Measurements from ENCODE around the gene CRYBA4.

The CRYBA4 gene

DNA sequence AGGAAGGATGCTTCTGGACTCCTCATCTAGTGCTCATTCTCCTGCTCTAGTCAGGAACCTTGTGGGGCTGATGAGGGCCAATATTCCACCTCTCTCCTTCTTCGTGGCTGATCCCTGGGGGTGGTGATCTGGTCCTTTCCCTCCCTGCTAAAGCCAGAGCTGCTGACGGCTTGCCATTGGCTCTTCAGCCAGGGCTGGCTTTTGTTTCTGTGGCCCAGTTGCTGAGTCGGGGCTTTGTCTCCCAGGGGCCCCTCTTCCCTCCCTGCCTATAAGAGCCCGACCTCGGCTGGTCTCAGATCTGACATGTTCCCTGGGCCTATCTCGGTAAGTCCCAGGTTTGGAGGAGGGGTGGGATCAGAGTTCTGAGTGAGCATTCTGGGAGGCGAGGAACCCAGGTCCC lies at the start of gene CRYBA4:
CRYBA4 (plus strand) TSS at position 301 of the 400 bp plus-strand sequence. CDS start 634 bp downstream, outside the sequence.
- DNase-seq, result no peak

DNA sequence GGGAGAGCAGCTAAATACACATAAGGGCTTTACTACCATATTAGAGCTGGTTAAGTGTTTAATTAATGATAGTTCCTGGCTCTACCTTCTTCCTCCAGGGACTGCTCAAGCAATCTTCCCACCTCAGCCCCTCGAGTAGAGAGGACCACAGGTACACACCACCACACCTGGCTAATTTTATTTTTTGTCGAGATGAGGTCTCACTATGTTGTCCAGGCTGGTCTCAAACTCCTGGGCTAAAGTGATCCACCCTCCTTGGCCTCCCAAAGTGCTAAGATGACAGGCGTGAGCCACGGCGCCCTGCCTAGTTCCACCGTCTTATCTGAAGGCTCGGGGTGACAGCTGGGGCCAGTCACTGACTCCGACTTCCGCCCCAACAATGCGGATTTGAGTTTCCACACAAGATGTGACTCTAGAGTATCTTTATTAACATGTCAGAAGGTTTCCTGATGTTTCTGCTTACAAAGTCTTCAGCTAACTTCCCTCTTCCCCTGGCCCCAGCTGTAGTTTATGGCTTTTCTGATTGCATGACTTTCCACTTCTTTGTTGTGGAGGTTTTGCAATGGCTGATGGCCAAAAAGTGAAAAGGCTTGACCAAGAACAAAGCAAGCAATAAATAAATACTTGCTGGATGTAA lies 48.6 kb upstream of the CRYBA4 start:
- no peak for DNase-seq

- no peak for DNase-seq
Measured at GRCh38 chr22:26574001-26574723, 47.6 kb upstream of the CRYBA4 start.

DNA sequence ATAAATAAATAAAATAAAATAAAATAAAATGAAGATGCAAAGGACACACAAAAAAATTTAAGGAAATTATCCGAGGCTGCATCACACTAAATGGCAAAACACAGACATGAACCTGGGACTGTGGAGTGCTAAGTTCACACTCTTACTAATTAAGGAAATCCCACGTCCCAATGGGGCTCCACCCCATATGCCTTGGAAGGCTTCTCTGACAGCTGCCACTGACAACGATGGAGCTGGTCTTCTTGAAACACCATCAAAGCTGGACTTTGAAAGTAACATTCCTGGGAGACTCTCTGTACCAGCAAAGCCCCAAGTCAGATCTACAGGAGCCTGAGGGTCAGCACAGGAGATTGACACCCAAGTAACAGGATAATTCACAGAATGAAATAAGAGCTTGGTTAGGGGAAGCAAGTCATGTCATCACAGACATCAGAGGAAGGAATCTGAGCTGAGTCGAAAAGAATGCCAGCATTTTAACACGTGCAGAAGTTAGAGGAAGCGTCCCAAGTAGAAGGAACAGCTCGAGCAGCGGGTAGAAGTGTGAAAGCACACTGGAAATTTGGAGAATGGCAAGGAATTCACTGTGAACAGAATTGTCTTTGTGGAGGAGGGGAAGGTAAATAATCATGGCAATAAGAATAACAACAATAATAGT lies 45.6 kb upstream of the CRYBA4 start:
- no peak for DNase-seq

DNA sequence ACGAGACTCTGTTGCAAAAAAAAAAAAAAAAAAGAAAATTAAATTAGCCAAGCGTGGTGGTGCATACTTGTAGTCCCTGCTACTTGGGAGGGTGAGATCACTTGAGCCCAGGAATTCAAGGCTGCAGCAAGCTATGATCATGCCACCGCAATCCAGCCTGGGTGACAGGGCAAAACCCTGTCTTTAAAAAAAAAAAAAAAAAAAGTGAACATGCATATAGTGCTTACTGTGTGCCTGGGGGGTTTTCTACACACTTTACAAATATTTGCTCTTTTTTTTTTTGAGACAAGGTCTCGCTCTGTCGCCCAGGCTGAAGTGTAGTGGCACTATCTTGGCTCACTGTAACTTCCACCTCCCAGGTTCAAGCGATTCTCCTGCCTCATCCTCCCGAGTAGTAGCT lies 44.7 kb upstream of the CRYBA4 start:
- DNase-seq, result no peak

GRCh38 chr22:26579331-26579886 lies 42.4 kb upstream of the CRYBA4 start:
- no peak for DNase-seq

DNA sequence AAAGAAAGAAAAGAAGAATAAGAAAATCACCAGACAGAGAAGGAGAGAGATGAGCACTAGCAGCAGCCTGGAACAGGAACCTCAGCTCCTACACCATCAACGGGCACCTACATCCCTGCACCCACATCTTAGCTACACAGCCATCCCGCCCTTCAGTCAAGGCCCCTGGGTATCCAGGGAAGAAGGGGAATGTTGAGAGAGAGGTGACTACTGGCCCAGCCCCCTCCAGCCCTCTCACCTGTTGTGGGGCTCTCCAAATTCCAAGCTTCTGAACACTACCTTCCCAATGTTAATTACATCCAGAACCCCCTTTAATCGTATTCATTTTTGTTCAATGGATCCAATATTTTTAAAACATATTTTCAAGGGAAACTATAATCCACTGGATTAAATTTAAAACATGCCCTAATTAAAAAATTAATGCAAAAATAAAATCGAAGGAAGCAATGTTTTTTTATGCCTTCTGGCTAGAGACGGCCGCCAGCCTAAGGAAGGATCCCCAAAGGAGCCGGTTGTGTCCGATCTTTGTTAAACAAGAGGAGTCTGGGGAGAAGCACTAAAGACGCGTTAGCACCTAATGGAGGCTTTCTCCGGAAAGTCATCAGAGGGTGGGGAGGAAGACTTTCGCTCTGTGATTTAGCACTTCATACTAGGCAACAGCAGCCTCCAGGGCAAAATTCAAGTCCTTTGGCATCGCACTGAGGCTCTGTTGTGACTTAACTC lies 41.4 kb upstream of the CRYBA4 start:
- no peak for DNase-seq

- no peak for DNase-seq
Measured at GRCh38 chr22:26581026-26581425, 40.7 kb upstream of the CRYBA4 start.

- DNase-seq, result no peak
Measured at GRCh38 chr22:26581633-26582168, 40.1 kb upstream of the CRYBA4 start.

DNA sequence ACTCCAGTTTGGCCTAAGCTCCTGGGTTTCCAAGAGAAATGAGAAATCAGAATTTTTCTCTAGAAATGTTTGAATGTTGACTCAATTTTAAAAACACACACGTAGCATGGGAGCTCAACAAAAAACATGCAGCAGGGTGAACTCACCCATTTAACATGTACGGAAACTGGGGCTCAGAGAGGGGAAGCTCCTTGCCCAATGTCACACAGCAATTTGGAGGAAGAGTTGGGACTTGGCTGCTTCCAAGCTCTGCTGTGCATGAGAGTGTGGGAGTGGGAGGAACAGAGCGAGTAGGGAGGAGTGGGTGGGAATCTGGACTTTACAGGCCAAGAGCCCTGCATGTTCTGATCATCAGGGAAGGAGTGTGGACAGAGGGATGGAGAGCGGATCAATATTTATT lies 37.8 kb upstream of the CRYBA4 start:
- no peak for DNase-seq

GRCh38 chr22:26585104-26585790 lies 36.5 kb upstream of the CRYBA4 start:
- no peak for DNase-seq

- no peak for DNase-seq
Measured at GRCh38 chr22:26586556-26587325, 35.0 kb upstream of the CRYBA4 start.

DNA sequence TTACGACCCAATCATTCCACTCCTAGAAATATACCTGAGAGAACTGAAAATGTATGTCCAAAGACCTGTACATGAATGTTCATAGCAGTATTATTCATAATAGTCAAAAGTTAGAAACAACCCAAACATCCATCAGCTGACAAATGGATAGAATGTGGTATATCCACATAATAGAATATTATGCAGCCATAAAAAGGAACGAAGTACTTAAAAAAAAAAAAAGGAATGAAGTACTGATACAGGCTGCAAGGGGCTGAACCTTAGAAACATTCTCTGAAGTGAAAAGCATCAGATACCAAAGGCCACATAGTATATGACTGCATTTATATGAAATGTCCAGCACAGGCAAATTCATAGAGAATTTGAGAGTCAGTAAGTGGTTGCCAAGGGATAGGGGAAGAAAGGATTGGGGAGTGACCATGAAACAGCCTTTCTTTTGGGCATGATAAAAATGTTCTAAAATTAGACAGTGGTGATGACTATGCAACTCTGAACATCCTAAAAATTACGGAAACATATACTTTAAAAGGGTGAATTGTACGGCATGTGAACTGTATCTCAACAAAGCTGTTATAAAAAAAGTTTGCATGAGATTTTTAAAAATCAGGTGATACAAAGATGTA lies 33.7 kb upstream of the CRYBA4 start:
- DNase-seq, result no peak

GRCh38 chr22:26588729-26589366 lies 32.9 kb upstream of the CRYBA4 start:
- no peak for DNase-seq

DNA sequence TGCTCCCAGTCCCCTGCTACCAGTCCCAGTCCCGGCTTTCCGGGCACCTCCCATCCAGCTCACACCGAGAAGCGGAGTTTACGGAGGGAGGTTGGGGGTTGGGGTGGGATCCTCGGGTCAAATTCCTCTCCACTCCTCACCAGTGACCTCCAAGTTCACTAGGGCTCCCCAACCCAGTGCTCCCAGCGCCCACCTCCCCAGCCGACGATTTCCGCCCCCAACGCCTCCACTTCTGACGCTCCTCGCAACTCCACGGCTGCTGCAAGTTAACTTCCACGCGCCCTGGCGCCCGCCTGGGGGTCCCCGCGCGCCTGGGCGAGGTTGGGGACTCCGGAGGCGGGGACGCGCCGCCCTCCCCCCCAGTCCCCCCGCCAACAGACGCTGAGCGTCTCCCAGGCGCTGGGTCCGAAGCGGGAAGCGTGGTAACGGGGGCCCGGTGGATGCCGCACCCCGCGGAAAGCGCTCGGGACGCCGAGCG lies 32.4 kb upstream of the CRYBA4 start:
- DNase-seq, result no peak

DNA sequence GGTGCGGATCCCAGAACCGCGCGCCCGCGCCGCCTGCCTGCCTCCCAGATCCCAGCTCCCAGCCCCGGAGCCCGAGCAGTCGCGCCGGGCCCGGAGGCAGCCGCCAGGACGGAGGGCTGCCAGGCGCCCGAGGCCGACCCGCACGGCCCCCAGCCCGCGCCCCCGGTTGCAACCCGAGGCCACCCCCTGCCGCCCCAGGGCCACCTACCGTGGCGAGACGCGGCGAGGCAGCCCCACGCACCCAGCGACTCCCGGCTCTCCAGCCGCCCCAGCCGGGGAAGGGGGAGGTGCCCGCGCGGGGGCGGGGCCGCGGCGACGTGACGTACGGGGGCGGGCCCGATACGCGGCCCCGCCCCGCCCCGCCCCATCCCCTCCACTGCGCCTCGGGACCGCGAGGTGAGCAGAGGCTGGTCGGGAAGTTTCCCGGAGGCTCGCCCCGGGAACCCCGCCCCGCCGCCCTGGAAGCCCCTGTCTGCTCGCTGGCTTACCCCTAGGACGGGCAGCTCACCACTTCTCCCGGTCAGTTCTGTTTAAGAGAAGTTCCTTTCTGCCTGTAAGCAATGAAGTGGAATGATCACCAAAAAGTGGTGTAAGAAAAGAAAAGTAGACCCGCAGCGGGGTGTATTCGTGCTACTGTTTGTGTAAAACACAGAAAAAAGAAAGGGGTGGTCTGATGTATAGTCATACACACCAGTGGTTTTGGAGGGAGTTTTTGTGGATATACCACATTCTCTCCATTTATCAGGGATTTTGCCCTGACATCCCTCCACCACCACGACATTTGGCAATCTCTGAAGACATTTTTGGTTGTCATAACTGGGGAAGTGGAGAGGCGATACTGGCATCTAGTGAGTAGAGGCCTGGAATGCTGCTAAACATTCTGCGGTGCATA lies 31.7 kb upstream of the CRYBA4 start, which contains the start of gene TPST2:
TPST2 (minus strand) TSS at position 288 of the 892 bp plus-strand sequence. CDS start 48,502 bp downstream, outside the sequence.
- peak; percentile 67 to 71 (median 70) for DNase-seq

DNA sequence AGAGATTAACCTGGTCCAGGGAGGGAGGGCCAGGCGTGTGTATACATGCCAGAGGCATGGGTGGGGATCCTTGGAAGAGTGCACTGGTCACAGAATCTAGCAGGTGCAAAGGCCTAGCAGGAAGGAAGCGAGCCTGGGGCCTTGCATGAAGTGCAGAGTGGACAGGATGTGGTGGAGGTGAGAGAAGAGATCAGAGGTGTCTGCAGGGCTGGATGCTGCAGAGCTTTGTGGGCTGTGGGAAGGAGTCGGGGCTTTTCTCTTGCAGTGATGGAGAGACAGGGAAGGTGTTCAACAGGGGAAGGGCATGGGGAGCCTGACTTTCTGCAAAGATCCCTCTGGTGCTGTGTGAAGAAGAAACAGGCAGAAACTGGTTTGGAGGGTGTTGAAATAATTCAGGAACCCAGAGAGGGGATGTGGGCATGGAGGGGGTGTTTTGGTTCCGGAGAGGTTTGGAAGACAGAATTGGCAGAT lies 29.3 kb upstream of the CRYBA4 start:
- peak in 2 of 3 experiments; percentile 2 to 17 for DNase-seq

- DNase-seq, result no peak
Measured at GRCh38 chr22:26593763-26594162, 28.0 kb upstream of the CRYBA4 start.

DNA sequence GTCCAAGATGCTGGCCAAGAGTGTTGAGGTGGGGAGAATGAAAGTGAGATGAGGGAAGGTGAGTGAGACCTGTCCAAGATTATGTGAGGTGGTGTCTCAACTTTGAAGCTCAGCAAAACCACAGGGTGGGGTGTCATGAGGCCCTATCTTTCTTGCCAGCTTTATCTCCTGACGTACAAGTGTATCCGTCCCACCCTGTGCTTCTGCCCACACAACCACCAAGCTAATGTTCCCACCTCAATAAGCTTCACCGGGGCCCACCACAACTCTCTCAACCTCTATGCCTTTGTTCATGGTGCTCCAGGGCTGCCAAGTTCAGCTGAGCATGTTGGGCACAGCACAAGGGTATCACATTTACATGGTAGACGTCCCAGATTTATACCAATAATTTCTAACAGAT lies 24.7 kb upstream of the CRYBA4 start:
- no peak for DNase-seq

Data from NCI-H1417 (cell line).